GM12864 (cell line): ENCODE data around the gene ZFYVE27.

Experiments used
- DNase-seq: peaks from one replicate; pipeline ENCODE4 v3.0.0-alpha.2; 2011; ENCODE audit warnings: low read depth
- H3K4me3 ChIP-seq: 2 replicates; pipeline ENCODE4 v1.5.1; 2011; ENCODE audit warnings: mild to moderate bottlenecking, low read depth, low read length, control low read depth
- CTCF ChIP-seq: IDR thresholded peaks from 2 replicates; pipeline ENCODE4 v1.5.1; 2011; ENCODE audit warnings: low read depth, mild to moderate bottlenecking, moderate library complexity, low read length, control low read depth, inconsistent platforms; ENCODE audit errors: missing control alignments

Gene ZFYVE27

GRCh38 chr10:97779975-97780374 lies 43.0 kb downstream of the ZFYVE27 start:
- no peak overlapping the region for H3K4me3 ChIP-seq
- no peak for DNase-seq
- TF ChIP-seq CTCF, result no peak

GRCh38 chr10:97780841-97781617 lies 44.1 kb downstream of the ZFYVE27 start:
- DNase-seq, result no peak
- no peak for TF ChIP-seq CTCF
- H3K4me3 ChIP-seq, result no peak overlapping the region

GRCh38 chr10:97781618-97782331 lies 44.8 kb downstream of the ZFYVE27 start:
- DNase-seq, result no peak
- TF ChIP-seq CTCF, result no peak
- H3K4me3 ChIP-seq, result no peak overlapping the region

- DNase-seq, result no peak
- TF ChIP-seq CTCF, result no peak
- no peak overlapping the region for H3K4me3 ChIP-seq
Measured at GRCh38 chr10:97782455-97783228, 45.7 kb downstream of the ZFYVE27 start.

- H3K4me3 ChIP-seq, result no peak overlapping the region
- no peak for TF ChIP-seq CTCF
- no peak for DNase-seq
Measured at GRCh38 chr10:97784200-97784810, 47.4 kb downstream of the ZFYVE27 start.

- no peak for DNase-seq
- H3K4me3 ChIP-seq, result no peak overlapping the region
- TF ChIP-seq CTCF, result no peak
Measured at GRCh38 chr10:97785231-97785630, 48.3 kb downstream of the ZFYVE27 start.
